Limb (tissue), 2 donors: ENCODE data around the gene ATIC.

Experiments used
- DNase-seq, 2 donors: peaks; one replicate each; pipeline ENCODE4 v3.0.0-alpha.2; 2016; ENCODE audit errors: extremely low spot score in 2 of 2

Gene ATIC

DNA sequence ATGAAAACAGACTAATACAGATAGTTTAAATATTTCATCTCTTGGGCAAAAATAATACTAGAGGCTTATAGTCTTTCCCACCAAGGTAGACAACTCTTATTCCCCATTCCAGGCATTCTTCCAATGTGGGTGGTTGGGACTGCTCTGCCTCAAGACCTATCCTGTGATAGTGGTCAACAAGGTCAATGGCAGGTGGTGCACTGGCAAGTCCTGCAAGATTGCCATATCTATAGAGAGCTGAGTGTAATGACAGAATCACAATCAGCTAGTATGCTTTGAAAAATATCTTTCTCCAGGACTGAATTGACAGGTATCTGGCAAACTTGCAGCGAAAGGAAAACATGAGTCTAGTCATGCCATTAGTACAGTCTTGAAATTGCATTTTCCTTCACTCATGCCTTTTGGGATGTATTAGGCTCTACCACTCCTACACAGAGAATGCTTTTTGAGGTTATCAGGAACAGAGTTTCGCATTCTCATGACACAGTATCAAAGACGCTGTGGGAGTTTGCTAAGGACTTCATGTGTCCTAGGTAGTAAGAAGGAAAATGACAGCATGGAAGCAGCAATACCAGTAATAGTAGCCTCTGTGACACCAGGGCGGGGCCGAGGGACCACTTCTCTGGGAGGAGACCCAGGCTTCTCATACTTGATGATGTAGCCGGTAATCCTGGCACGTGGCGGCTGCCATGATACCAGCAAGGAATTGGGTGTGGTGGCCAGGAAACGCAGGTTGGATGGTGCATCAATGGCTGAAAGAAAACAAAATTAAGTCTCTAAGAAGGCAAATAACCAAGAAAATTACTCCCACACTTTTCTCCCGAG is 63.0 kb downstream of the ATIC start:
- no peak for DNase-seq

GRCh38 chr2:215375467-215375830 is 63.6 kb downstream of the ATIC start:
- DNase-seq = no peak

DNA sequence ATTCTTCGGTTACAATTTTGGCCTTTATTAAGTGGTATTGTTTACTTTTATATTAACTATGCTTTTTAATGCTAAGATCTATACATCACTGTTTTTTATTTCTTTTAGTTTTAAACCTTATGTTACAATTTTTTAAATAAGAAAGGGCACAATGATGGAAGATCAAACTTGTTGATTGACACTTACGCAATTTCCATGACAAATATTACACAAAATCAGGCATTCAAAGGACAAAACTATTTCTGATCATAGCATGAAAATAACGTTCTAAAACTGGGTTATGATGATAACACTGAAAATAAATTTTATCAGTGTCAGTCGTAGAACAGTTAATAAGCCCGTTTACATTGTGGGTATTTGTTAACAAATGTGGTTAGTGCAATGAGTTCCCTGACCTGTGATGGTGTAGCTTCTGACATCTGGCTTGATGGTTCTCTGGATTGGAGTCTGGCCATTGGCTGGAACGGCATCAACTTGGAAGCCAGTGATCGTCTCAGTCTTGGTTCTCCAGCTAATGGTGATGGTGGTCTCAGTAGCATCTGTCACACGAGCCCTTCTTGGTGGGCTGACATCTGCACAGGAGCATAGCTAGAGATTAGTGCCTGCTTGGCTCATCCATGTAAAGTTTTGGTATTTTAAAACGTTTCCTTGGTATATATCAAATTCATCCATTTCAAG is 64.4 kb downstream of the ATIC start:
- no peak for DNase-seq

- no peak for DNase-seq
These were observed 65.4 kb downstream of the ATIC start for GRCh38 chr2:215377283-215377682.

DNA sequence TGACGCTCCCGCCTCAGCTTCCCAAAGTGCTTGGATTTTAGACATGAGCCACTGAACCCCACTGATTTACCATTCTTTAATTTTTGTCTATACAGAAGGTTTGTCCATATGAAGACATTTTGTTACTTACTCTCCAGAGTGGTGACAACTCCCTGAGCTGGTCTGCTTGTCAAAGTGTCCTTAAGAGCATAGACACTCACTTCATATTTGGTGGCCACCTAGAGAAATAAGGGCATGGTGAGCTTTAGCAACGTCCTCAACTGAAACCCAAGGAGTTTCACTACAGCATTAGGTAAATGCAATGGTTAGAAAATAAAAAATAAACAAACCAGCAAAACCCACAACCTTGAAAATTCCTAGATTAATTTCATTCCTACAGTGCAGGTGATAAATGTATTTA is 66.2 kb downstream of the ATIC start:
- no peak for DNase-seq

DNA sequence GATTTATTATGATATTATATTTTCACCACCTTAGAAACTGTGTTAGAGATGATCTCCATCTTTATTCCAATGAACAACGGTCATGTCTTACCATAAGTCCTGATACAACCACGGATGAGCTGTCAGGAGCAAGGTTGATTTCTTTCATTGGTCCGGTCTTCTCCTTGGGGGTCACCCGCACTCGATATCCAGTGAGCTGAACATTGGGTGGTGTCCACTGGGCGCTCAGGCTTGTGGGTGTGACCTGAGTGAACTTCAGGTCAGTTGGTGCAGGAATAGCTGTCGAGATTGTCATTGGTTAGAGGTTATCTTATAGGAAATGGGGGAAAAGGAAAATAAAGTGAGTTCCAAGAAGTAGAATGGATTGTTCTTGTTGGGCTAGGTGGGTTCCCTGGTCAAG is 67.2 kb downstream of the ATIC start:
- no peak for DNase-seq

DNA sequence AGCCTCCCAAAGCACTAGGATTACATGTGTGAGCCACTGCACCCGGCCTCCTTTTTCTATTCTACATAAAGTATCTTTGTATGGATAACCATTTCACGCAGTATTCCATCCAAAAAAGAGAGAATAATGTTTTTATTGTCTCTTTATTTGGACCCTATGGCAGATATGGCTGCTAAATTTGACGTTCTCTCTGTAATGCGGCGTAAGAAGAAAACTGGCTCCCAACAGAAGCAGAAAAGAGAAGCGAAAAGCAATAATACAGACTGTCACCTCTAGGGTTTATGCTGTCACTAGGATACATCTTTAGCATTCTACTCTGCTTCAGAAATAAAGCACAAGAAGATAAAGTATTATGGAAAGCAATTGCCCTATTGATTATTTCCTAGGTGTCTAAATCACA is 68.1 kb downstream of the ATIC start:
- no peak for DNase-seq

DNA sequence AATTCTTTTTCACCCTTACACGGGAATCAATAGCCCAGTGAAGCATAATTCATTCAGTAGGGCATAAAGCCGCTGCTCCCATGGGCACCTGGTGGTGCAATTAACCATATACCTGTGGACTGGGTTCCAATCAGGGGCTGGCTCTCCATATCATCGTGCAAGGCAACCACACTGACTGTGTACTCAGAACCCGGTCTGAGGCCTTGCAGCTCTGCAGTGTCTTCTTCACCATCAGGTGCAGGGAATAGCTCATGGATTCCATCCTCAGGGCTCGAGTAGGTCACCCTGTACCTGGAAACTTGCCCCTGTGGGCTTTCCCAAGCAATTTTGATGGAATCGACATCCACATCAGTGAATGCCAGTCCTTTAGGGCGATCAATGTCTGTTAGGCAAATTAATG is 68.8 kb downstream of the ATIC start:
- DNase-seq = no peak

DNA sequence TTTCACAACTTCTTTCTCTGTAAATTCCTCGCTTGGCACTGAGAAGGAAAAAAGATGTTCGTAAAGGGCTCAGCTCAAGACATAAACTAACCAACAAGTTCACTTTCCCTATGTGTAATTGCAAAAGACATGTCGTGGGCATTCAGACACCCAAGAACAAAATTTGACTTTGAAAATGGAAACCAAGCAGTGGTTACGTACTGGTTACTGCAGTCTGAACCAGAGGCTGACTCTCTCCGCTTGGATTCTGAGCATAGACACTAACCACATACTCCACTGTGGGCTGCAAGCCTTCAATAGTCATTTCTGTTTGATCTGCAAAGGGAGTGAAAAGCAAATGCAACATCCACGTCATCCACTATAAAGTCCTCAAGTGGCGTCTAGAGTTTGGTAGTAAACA is 70.2 kb downstream of the ATIC start:
- DNase-seq = no peak

DNA sequence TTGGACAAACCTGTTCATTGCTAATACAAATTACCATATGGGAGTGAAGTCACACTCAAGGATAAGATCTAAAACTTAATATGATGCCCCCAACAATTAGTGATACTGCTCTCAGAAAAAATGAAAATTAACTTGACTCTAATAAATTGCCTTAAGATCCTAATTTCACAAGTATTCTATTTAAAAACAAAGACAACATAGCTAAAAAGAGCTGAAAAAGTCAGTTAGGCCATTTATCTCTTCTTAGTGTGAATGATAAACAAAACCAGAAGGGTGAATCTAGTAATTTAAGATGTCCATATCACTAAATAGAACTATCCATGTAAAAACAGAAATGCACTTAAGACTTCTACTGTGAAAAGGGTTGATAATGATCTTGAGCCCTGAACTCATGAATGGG is 70.6 kb downstream of the ATIC start:
- no peak for DNase-seq

- no peak for DNase-seq
These were observed 71.9 kb downstream of the ATIC start for GRCh38 chr2:215383652-215384279.

- DNase-seq = no peak
These were observed 72.9 kb downstream of the ATIC start for GRCh38 chr2:215384710-215385109.

DNA sequence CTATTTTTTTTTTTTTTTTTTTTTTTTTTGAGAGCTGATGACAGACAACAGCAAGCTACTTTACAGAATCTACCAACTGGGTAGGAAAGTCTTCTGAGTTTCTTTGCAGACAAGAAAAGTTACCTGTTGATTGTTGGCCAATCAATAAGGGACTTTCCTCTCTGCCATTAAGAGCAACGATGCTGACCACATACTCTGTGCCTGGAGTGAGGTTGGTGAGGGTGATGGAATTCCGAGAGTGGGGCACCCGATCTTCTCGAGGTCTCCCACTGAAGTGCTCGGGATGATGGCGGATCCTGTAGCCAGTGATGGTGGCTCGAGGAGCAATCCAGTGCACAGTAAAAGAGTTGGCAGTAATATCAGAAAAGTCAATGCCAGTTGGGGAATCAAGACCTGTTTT is 74.7 kb downstream of the ATIC start:
- DNase-seq = no peak

DNA sequence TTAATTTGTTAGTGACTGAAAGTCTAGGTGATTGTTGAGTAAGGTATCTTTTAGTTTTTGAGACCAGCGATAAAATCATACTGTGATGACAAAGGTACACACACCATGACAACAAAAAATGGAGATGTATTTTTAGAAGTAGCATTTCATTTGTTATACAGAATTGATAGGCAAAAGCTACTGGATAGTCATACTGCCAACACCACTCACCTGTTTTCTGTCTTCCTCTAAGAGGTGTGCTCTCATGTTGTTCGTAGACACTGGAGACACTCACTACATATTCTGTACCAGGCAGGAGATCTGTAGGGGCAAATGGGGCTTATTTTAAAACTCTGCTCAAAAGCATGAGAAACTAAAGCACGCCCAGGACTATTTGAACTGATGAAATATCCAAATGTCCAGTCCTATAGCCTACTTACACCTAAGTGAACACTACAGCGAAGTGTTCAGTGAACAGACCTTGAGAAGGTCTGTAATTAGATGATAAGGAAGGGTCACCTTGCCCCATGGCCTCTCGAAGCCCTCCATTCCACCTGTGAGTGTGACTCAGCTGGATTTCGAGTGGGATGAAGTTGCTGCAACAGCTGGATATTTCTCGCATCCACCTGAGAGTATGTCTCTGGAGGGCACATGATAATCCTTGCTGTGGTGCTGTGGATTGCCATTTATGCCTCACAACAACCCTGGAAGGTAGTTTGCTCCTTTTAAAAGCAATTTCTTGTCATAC is 76.3 kb downstream of the ATIC start:
- no peak for DNase-seq

GRCh38 chr2:215390550-215390913 is 78.7 kb downstream of the ATIC start:
- no peak for DNase-seq

- DNase-seq = no peak
These were observed 79.7 kb downstream of the ATIC start for GRCh38 chr2:215391531-215391930.

DNA sequence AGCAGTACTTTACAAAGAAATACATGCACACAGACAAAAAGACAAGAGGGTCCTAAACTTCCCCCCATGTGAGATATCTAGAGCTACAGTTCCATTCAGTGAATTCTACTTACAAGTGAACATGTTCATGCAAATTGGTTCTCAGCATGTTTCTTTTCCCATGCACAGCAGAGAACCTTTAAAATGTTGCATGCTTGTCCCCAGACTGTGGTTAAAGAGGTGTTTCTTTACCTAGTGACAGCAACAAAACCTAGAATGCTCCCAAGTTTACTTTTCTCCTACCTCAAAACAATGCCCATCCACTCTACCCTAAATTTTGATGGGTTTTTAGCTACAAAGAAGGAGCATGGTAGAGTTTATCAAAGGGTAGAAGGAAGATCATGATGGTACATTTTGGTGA is 80.3 kb downstream of the ATIC start:
- DNase-seq = no peak

DNA sequence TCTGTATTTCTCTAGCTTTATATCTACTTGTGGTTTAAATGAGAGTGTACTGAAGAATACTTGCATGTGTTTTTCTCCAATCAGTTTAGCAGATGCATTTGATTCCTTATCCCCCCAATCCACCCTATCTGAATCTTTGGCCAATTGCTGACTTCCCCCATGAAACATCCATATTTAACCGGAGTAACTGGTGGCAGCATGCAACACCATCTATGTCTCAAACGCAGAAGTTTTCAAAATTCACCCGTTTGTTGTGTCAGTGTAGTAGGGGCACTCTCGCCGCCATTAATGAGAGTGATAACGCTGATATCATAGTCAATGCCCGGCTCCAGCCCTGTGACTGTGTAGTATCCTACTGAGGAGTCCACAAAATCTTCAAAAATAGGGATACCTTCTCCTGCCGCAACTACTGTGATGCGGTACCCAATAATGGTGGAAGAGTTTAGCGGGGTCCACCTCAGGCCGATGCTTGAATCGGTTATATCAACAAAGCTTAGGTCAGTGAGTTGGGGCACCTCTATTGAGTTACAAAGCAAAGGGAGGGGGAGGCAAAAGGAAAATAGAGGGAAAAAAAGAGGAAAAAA is 80.9 kb downstream of the ATIC start:
- DNase-seq = no peak

GRCh38 chr2:215394102-215394805 is 82.4 kb downstream of the ATIC start:
- DNase-seq = no peak

DNA sequence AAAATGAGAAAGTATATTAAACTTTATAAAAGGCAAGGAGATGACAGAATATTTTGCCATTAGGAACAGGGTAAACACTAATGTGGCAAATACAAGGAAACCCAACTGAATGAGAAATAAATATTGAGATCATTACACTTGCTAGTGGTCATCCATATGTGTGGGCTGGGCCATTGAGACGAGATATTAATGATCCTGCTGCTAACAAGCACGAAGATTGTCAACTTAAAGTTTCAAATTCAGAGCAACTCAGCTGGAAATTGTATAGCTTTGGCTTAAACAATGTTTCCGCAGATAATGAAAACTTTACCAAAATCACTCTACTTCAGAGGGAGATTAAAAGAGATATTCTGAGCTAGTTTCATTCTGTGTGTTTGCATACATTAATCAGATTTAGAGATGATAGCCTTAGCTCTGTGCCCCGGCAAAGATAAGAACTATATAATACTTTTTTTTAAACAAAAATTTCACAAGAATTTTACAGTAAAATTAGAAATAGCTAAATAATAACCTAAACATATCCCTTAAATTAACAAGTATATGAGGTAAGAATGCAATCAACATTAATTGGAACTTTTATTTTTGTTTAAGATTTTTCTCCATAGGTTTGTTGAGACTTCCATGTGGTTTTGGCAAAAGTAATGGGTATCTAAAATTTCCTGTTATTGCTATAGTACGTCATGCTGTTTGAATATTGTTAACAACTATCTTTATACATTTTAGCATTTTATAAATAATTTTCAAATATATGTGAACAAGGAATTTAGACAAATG is 84.0 kb downstream of the ATIC start:
- DNase-seq = no peak
